ENCODE measurements around the gene RAD51B.

The RAD51B gene

DNA sequence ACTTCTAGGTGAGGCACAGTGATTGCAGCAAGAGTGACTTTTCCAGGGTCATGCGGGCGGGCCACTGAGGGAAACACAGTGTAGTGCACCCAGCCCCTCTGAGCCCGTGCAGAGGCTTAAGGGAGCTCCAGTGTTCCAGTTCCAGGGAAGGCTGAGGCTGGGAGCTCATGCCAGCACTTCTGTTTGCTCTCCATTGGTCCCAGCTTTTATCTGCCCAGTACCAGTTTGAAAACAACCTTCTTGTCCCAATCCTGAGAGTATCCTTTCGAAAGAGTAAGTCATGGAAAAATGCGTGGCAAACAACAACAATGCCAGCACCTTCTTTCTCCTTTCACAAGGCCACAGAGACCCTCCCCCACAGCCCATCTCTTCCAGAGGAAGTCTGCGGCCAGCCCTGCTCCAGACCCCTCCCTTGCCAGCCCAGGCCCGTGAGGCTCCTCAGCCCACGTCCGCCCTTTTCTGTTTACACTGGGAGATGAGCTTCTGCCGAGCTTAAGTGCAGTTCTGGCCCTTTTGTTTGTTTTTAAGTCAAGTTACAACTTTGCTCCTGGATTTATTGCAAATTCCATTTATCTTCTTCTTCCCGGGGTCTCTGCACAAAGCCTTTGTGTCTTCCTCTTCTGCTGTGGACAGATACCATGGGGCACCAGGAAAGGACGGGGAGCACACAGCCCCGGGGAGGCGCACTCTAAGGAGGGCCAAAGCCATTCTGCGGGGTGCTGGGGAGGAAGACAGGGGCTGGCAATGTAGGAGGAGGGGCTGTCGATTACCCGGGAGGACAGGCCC lies 787.7 kb downstream of the RAD51B start:
- Mint-ChIP-seq H3K27me3 (no peaks in the 10 kb centered on the region), H3K4me1 (ENCODE audit: low read depth) (peaks cover 16% of the 10 kb centered on the region), H3K4me3 (no peak overlapping the region), H3K9me3 (no peaks in the 10 kb centered on the region), H3K27ac (peak overlapping the region; percentile 19), H3K36me3 (ENCODE audit: low read depth) (no peaks in the 10 kb centered on the region)

GRCh38 chr14:68607867-68608573 lies 788.4 kb downstream of the RAD51B start:
- no peaks in the 10 kb centered on the region for H3K27me3 Mint-ChIP-seq
- peaks cover 16% of the 10 kb centered on the region for H3K4me1 Mint-ChIP-seq (ENCODE audit: low read depth)
- peaks cover 4% of the 10 kb centered on the region for H3K9me3 Mint-ChIP-seq
- no peak overlapping the region for H3K4me3 Mint-ChIP-seq
- peak overlapping the region; percentile 32 for H3K27ac Mint-ChIP-seq
- no peaks in the 10 kb centered on the region for H3K36me3 Mint-ChIP-seq (ENCODE audit: low read depth)

- Mint-ChIP-seq H3K4me1 (ENCODE audit: low read depth) (peaks cover 16% of the 10 kb centered on the region), H3K9me3 (peaks cover 4% of the 10 kb centered on the region), H3K27ac (no peak overlapping the region), H3K36me3 (ENCODE audit: low read depth) (no peaks in the 10 kb centered on the region), H3K27me3 (no peaks in the 10 kb centered on the region), H3K4me3 (no peak overlapping the region)
Measured at GRCh38 chr14:68608574-68608962, 789.0 kb downstream of the RAD51B start.

DNA sequence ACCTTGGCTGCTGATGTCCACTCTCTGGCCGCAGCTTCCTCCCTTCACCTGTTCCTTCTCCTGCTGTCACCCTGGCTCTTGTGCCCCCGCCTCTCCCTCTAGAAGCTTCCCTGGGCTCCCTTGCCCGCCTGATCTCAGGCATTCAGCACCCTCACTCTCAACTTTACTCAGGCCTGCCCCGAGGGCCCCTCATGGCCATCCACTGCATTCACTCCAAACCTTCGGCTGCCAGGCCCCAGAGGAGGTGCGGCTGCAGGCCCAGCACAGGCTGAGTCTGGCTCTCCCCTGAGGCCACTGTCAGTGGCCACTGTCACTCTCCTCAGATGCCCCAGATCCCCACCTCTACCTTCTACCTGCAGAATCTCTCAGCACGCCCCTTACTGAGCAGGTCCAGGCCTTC lies 789.4 kb downstream of the RAD51B start:
- Mint-ChIP-seq H3K27me3 (no peaks in the 10 kb centered on the region), H3K27ac (no peak overlapping the region), H3K4me1 (ENCODE audit: low read depth) (peaks cover 16% of the 10 kb centered on the region), H3K36me3 (ENCODE audit: low read depth) (no peaks in the 10 kb centered on the region), H3K9me3 (peaks cover 8% of the 10 kb centered on the region), H3K4me3 (no peak overlapping the region)

DNA sequence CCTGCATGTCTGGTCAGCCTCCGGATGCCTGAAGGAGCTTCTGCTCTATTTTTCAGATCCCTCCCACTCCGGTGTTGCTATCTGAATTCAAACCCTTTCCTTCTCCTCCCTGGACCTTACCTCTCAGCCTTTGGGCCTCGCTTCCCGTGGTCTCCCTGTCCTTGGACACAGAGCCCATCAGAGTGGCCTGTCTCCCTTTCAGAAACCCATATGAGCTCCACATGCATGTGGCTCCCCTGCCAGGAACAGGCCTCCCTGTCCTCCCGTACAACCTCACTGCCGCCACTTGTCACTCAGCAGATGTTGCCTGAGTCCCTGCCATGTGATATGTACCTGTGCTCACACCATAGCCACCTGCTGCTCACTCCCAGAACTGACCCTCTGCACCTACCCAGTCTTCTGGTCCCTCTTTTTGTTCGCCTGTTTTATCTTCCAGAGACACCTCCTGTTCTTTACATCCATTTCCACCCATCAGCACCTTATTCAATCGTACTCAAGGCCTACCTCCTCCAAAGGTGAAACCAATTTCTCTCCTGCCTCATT lies 790.7 kb downstream of the RAD51B start:
- Mint-ChIP-seq H3K27ac (no peak overlapping the region), H3K9me3 (peaks cover 13% of the 10 kb centered on the region), H3K27me3 (no peaks in the 10 kb centered on the region), H3K4me3 (no peak overlapping the region), H3K36me3 (ENCODE audit: low read depth) (peaks cover 4% of the 10 kb centered on the region), H3K4me1 (ENCODE audit: low read depth) (peaks cover 16% of the 10 kb centered on the region)

GRCh38 chr14:68611599-68611998 lies 792.0 kb downstream of the RAD51B start:
- Mint-ChIP-seq H3K27ac (no peak overlapping the region), H3K9me3 (peaks cover 22% of the 10 kb centered on the region)

GRCh38 chr14:68612049-68612448 lies 792.5 kb downstream of the RAD51B start:
- H3K36me3 Mint-ChIP-seq (ENCODE audit: low read depth) = peaks cover 16% of the 10 kb centered on the region
- peaks cover 26% of the 10 kb centered on the region for H3K9me3 Mint-ChIP-seq
- no peaks in the 10 kb centered on the region for H3K27me3 Mint-ChIP-seq
- H3K27ac Mint-ChIP-seq = no peak overlapping the region
- peaks cover 11% of the 10 kb centered on the region for H3K4me1 Mint-ChIP-seq (ENCODE audit: low read depth)
- no peak overlapping the region for H3K4me3 Mint-ChIP-seq

More at GRCh38 chr14:68611599-68611998, 792.0 kb downstream of the RAD51B start:
- peaks cover 12% of the 10 kb centered on the region for H3K36me3 Mint-ChIP-seq (ENCODE audit: low read depth)
- no peaks in the 10 kb centered on the region for H3K27me3 Mint-ChIP-seq
- H3K4me3 Mint-ChIP-seq = no peak overlapping the region
- H3K4me1 Mint-ChIP-seq (ENCODE audit: low read depth) = peaks cover 16% of the 10 kb centered on the region

GRCh38 chr14:68616221-68616902 lies 796.8 kb downstream of the RAD51B start:
- no peak overlapping the region for H3K27ac Mint-ChIP-seq
- H3K4me1 Mint-ChIP-seq (ENCODE audit: low read depth) = no peaks in the 10 kb centered on the region
- peaks cover 42% of the 10 kb centered on the region for H3K9me3 Mint-ChIP-seq
- no peak overlapping the region for H3K4me3 Mint-ChIP-seq
- no peaks in the 10 kb centered on the region for H3K27me3 Mint-ChIP-seq
- peaks cover 28% of the 10 kb centered on the region for H3K36me3 Mint-ChIP-seq (ENCODE audit: low read depth)

- H3K27me3 Mint-ChIP-seq = no peaks in the 10 kb centered on the region
Measured at GRCh38 chr14:68619790-68620574, 800.4 kb downstream of the RAD51B start.

DNA sequence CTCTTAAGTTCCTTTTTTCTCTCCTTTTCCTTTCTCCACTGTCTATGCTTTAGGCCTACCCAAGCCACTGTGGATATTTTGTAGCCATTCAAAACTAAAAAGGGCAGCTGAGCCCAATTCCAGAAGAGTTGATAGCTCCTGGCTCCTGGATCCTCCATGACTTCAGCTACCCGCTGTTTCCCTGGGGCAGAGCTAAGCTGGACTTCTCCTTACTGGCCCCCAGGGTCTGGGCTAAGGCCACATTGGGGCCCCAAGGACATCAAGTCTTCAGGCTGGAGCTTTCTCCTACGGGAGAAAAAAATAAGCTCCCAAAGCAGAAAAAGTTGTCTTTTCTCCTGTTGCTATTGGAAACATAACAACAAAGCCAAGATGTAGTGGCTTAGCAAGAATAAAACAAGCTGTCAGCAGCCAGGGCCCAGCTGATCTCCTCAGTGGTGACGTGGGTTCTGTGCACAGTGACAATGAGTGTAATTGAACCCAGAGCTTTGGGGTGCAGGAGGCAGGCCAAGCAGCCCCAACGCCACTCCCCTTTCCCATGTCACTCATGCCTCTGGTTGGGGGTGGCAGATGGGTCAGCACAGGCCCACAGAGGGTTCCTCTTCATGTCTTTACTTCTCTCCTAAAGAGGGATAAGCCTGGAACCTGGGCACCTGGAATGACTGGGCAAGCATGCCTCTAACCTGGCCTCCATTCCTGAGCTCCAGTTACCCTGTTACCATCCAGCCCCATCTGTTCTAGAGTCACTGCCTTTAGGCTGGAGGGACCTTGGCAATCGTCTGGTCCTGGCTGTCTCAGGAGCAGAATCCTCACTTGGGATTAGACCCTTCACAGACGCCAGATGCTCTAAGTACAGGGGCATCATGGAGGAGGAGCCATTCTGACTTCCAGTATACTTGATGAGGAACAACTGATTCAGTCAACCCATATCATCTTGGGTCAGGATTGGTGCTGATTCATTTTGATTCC lies 802.1 kb downstream of the RAD51B start:
- peaks cover 16% of the 10 kb centered on the region for H3K36me3 Mint-ChIP-seq (ENCODE audit: low read depth)
- H3K27me3 Mint-ChIP-seq = no peaks in the 10 kb centered on the region
- no peak overlapping the region for H3K27ac Mint-ChIP-seq
- no peak overlapping the region for H3K4me3 Mint-ChIP-seq
- peaks cover 19% of the 10 kb centered on the region for H3K9me3 Mint-ChIP-seq
- H3K4me1 Mint-ChIP-seq (ENCODE audit: low read depth) = peaks cover 6% of the 10 kb centered on the region

More at GRCh38 chr14:68619790-68620574, 800.4 kb downstream of the RAD51B start:
- H3K27ac Mint-ChIP-seq = no peak overlapping the region
- peaks cover 24% of the 10 kb centered on the region for H3K36me3 Mint-ChIP-seq (ENCODE audit: low read depth)
- no peak overlapping the region for H3K4me3 Mint-ChIP-seq
- H3K9me3 Mint-ChIP-seq = peaks cover 28% of the 10 kb centered on the region
- peaks cover 6% of the 10 kb centered on the region for H3K4me1 Mint-ChIP-seq (ENCODE audit: low read depth)

GRCh38 chr14:68622856-68623255 lies 803.3 kb downstream of the RAD51B start:
- Mint-ChIP-seq H3K4me1 (ENCODE audit: low read depth) (peaks cover 6% of the 10 kb centered on the region), H3K4me3 (no peak overlapping the region), H3K27ac (no peak overlapping the region), H3K9me3 (peaks cover 8% of the 10 kb centered on the region), H3K27me3 (no peaks in the 10 kb centered on the region), H3K36me3 (ENCODE audit: low read depth) (peaks cover 6% of the 10 kb centered on the region)

DNA sequence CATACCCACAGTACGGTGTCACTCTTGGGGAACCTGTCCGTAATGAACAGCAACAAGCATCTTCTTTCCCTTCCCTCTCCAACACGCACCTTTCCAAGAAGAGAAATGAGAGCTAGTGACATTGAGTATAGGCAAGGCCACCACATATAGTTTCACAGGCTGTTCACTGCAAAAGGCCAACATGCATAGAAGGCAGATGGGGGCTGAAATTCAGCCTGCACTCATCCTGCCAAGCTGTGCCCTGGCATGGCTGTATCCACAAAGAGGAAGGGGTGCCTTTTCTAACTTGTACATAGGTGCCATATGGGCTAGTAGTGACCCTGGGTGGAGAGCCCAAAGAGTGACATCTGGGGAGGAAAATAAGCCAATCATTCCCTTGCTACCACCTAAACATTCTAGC lies 803.7 kb downstream of the RAD51B start:
- peaks cover 7% of the 10 kb centered on the region for H3K4me1 Mint-ChIP-seq (ENCODE audit: low read depth)
- no peak overlapping the region for H3K4me3 Mint-ChIP-seq
- H3K9me3 Mint-ChIP-seq = peaks cover 6% of the 10 kb centered on the region
- H3K27ac Mint-ChIP-seq = no peak overlapping the region
- H3K27me3 Mint-ChIP-seq = no peaks in the 10 kb centered on the region
- H3K36me3 Mint-ChIP-seq (ENCODE audit: low read depth) = peaks cover 5% of the 10 kb centered on the region

DNA sequence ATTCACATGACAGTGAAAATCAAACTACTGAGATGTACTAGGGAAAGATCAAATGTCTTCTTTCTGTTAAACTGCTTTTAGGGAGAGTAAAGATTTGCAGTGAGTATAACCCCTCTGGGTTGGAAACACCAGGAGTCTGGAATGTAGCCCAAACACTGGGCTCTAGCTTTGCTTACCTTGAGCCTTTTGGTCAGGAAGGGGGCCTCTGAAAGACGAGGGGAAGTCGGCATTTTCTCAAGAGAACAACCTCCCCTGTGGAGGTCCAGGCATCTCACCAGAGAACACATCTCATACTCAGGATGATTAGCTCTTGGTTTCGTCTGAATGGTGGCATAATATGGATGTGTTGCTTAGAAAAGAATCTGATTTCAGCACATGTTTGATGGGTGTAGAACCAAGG lies 804.2 kb downstream of the RAD51B start:
- H3K9me3 Mint-ChIP-seq = peaks cover 1% of the 10 kb centered on the region
- peaks cover 1% of the 10 kb centered on the region for H3K27me3 Mint-ChIP-seq
- H3K27ac Mint-ChIP-seq = no peak overlapping the region
- H3K36me3 Mint-ChIP-seq (ENCODE audit: low read depth) = peaks cover under 1% of the 10 kb centered on the region
- peaks cover 12% of the 10 kb centered on the region for H3K4me1 Mint-ChIP-seq (ENCODE audit: low read depth)
- no peak overlapping the region for H3K4me3 Mint-ChIP-seq

All from stimulated activated naive CD8-positive, alpha-beta T cell treated with anti-CD3 and anti-CD28 coated beads, Interleukin-15, Interleukin-2, amounts not matched to agents 100 ng/mL and 50 ng/mL, for 24 hours (primary cell).